GM04503 (cell line): ENCODE data around the gene HTT-AS.
"Not testable (repeated sequence)": the region's sequence is repeated elsewhere in the genome, so short reads cannot be mapped to it uniquely, and the experiment has no call there.

Experiments used
- DNase-seq: peaks from one replicate; pipeline ENCODE4 v3.0.0-alpha.2; 2012; ENCODE audit warnings: low read depth

The HTT-AS gene

DNA sequence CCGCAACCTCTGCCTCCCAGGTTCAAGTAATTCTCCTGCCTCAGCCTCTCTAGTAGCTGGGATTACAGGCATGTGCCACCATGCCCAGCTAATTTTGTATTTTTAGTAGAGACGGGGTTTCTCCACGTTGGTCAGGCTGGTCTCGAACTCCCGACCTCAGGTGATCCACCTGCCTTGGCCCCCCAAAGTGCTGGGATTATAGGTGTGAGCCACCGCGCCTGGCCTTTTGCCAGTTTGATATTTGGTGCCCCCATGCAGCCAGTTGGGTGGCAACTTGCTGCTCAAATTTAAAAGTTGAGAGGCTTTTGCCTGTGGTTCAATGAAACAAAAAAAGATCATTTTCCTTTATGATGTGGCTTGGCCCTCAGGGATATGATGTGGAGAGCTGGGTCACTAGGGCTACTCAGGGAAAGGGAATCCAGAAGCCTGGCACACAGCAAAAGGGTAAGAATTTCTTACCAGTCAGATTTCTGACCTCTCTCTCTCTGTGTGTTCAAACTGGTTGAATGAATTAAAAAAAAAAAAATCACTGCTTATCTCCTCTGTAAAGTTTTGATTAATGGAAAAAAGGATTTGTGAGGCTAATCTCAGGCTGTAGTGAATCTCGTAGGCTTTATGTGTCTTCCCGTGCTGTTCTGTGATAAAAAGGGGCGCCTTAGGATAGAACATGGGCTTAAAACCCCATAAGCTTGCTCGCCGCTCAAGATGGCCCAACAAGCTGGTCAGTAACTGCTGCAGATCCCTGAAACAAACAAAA lies 23.0 kb downstream of the HTT-AS start:
- not testable (repeated sequence) for DNase-seq

GRCh38 chr4:3047464-3048286 lies 26.7 kb downstream of the HTT-AS start:
- DNase-seq: no peak

- no peak for DNase-seq
Observed at GRCh38 chr4:3046623-3047022, 27.7 kb downstream of the HTT-AS start.

DNA sequence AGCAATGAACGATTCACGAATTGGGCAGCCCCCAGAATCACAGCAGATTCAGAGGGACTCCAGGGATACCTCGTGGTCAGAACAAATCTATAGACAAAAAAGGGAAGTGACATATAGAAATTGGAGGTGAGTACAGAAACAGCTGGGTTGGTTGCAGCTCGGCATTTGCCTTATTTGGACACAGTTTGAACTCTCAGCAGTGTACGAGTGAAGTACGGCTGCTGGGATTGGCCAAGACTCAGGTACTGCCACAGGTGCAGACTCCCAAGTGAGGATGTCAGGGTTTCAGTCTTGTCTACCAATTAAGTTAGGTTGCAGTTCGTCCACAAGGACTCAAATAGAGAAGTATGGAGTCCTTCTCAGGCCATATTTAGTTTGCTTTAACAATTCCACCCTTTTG lies 28.2 kb downstream of the HTT-AS start:
- DNase-seq: no peak

- DNase-seq: no peak
Observed at GRCh38 chr4:3044870-3045819, 29.2 kb downstream of the HTT-AS start.

DNA sequence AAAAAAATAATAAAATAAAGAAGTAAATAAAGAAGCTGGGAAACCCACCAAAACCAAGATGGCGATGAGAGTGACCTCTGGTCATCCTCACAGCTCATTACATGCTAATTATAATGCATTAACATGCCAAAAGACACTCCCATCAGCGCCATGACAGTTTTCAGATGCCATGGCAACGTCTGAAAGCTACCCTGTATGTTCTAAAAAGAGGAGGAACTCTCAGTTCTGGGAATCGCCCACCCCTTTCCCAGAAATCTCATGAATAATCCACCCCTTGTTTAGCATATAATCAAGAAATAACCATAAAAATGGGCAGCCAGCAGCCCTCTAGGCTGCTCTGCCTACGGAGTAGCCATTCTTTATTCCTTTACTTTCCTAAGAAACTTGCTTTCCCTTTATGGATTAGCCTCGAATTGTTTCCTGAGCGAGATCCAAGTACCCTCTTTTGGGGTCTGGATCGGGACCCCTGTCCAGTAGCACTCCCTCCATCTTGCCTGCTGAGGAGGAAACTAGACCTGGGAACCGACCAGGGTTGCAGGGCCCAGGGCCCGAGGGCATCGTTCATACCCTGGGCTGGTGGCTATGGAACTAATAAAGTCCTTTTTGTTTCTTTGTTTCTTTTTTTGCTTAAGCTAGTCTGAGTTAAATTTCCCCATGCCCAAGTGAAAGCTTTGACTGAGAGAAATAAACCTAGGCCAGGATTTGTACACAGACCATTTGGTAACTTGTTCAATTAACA lies 30.9 kb downstream of the HTT-AS start:
- no peak for DNase-seq

DNA sequence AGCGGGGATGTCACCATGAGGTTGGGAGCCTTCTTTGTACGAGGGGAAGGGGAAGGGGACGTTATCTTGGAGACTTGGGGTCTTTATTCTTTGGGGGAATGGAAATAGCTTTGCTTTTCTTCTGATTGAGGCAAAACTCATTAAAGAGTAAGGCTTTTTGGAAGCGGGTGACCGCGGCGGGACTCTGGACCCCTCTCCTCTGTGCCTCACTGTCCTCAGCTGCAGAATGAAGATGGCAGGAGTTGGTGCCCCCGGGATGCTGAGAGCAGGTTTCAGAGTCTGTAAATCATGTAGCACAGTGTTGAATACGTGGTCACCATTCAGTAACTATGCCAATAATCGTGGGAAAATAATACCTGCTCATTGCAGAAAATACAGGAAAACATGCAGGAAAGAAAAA lies 32.1 kb downstream of the HTT-AS start:
- DNase-seq: no peak

- peak; percentile 27 for DNase-seq
Observed at GRCh38 chr4:3041192-3042142, 32.9 kb downstream of the HTT-AS start.

DNA sequence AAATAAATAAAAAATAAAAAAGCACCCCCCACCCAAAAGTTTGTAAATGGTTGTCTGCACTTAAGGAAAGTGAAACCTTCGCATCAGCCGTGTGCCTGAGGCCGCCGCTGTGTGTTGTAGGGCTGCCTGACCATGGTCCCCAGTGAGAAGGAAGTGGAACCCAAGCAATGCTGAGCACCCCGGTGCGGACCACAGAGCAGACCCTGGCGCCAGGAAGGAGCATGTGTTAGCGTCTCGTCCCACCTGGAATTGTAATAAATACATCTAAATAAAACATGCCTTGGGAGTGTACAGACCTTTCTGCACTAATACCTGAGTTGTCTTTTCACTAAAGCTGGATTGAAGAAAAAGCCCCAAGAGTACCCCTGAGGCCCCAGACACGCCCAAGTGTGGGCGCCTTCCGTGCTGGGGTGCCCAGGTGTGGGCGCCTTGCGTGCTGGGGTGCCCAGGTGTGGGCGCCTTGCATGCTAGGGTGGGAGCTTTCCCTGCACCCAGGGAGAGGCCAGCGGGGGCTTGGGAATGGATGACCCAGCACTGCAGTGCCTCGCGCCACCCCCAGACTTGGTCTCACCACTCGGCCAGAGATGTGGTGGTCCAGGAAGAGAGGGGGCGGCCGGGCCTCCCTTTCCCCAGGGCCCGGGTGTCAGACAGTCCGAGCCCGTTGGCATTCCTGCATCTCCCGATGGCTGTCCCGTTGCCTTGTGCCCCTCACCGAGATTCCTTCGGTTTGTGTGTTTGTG lies 33.7 kb downstream of the HTT-AS start:
- no peak for DNase-seq

- no peak for DNase-seq
Observed at GRCh38 chr4:3039706-3040366, 34.5 kb downstream of the HTT-AS start.

- DNase-seq: no peak
Observed at GRCh38 chr4:3037957-3038461, 36.3 kb downstream of the HTT-AS start.

- DNase-seq: no peak
Observed at GRCh38 chr4:3036131-3036952, 38.0 kb downstream of the HTT-AS start.

DNA sequence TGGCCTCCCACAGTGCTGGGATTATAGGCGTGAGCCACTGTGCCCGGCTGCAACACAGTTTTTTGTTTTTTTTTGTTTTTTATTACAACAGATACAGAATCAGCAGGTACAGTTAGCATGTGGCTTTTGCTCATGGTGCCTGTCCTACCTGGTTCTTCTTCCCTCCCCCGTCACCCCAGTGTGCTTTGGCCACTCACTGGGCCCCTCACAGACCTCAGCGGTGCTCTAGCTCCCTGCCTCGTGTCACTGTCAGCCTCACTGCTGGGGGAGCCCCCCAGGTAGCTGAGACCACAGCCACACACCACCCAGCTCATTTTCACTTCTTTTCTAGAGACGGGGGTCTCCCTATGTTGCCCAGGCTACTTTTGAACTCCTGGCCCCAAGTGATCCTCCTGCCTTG lies 38.7 kb downstream of the HTT-AS start:
- DNase-seq: no peak

- DNase-seq: no peak
Observed at GRCh38 chr4:3035249-3035648, 39.1 kb downstream of the HTT-AS start.

DNA sequence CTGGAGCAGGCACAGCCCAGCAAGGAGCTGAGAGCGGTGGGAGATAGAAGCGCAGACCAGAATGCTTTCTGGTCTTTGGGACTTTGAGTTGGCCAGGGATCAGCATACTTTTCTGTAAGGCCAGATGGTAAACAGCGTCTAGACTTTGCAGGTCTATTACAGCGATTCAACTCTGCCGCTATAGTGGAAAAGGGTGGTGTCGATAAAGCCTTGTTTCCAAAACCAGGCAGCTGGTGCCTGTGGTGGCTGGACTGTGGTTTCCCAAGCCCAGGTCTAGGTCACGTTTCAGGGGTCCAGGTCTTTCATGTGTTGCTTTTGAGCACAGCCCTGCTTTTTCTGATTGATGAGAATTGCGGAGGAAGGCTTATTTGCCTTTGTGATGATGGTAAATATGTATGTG lies 40.1 kb downstream of the HTT-AS start:
- DNase-seq: no peak

DNA sequence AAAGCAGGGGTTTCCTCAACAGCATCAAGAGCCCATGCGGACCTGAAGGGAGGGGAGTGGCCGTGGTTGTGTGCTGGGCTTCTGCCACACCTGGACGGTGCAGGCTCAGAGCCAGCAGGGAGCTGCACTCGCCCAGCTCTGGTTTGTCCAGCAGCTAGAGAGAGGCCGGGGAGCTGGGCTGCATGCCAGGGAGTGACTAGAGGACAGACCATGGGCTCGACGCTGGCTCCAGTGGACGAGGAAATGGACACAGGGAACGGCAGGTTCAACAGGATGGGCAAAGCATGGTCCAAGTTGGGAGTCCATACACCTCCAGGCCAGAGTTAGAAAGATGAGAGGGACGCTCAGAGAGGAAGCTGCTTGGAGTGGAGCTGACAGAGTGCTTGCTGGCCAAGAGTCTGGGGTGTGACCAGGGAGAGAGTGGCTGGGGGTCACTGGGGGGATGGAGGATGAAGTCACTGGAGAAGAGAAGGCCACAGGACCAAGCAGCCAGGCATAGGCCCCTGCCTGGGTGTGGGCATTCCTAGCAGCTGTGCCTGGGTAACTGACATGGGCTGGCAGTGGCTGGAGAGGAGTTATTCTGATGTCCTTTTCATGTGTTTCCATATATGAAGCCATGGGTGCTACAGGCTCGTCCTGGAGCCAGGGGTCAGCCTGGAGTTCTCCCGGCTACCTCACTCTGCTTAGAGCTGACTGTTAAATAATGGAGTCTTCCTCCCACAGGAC lies 42.8 kb downstream of the HTT-AS start:
- no peak for DNase-seq
